ENCODE results near the gene NOSIP. TPM values are rescaled to one million over a fixed set of nuclear protein-coding genes. Genes with fewer than 3 reads are reported as not detected.
"Not testable (repeated sequence)": the region's sequence is repeated elsewhere in the genome, so short reads cannot be mapped to it uniquely, and the experiment has no call there.

Gene NOSIP, protein sequence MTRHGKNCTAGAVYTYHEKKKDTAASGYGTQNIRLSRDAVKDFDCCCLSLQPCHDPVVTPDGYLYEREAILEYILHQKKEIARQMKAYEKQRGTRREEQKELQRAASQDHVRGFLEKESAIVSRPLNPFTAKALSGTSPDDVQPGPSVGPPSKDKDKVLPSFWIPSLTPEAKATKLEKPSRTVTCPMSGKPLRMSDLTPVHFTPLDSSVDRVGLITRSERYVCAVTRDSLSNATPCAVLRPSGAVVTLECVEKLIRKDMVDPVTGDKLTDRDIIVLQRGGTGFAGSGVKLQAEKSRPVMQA
- 43.9 and 77.5 TPM in 2 replicates for polyA plus RNA-seq (2011; rRNA removed)
- polyA minus RNA-seq (2011; rRNA and poly(A)+ RNA removed): 47.7 and 79.8 TPM in 2 replicates

DNA sequence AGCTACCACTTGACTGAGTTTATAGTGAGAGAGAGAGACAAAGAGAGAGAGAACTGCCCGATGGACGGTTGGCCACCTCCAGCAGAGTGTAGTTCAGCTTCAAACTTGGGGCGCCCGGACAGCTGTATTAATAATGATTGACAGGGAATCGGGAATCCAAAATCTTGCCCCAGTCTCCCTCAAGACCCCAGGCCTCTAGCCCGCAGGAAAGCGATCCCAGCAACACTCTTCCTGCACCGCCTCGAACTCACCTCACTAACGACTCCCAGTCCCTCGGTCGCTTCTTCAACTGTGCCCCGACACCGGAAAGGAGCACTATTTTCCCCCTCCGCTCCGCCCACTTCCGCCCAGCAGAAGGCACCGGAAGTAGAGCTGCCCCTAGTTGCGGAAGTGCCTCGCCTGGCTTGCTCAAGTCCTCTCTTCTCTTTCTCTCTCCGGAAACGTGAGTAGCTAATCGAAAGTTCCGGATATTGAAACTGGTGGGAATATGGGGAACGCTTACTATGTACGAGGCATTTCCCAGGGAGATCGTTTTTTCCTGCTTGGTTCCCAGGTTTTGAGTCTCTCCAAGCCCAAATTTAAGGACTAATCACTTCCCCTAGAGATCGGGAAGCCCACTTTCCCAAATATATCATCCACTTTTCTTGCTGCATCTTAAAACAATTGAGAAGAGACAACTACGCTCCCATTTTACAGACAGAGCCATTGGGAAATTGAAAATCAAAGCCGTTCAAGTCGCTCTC lies at the start of gene NOSIP:
NOSIP (minus strand) TSS at position 293 of the 743 bp plus-strand sequence. CDS start 19,865 bp downstream, outside the sequence.
- CTCF ChIA-PET: interaction anchor here (0.6 to 3.7 kb wide), 4 partner anchors 10 to 308 kb away, joined by 3 to 53 read pairs (median 8); partner anchors contain the start of gene PIH1D1
- no peaks in the 10 kb centered on the region for H3K27me3 ChIP-seq (ENCODE audit: control insufficient read depth, insufficient read depth, low read length)
- peak; percentile 91 for DNase-seq (ENCODE audit: low read depth, low spot score)
- TF ChIP-seq, protein P1, sequence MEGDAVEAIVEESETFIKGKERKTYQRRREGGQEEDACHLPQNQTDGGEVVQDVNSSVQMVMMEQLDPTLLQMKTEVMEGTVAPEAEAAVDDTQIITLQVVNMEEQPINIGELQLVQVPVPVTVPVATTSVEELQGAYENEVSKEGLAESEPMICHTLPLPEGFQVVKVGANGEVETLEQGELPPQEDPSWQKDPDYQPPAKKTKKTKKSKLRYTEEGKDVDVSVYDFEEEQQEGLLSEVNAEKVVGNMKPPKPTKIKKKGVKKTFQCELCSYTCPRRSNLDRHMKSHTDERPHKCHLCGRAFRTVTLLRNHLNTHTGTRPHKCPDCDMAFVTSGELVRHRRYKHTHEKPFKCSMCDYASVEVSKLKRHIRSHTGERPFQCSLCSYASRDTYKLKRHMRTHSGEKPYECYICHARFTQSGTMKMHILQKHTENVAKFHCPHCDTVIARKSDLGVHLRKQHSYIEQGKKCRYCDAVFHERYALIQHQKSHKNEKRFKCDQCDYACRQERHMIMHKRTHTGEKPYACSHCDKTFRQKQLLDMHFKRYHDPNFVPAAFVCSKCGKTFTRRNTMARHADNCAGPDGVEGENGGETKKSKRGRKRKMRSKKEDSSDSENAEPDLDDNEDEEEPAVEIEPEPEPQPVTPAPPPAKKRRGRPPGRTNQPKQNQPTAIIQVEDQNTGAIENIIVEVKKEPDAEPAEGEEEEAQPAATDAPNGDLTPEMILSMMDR (IDR thresholded peaks at IDR 0.05; ENCODE audit: low read depth, low read length): no peak
- H3K27ac ChIP-seq (ENCODE audit: low read depth, low read length): peak within 1 kb of the TSS; percentile 54
- POLR2A ChIA-PET: interaction anchor here (0.5 to 3.0 kb wide), 24 partner anchors 10 to 442 kb away, joined by 3 to 25 read pairs (median 4); partner anchors contain the start of genes AP2A1, GFY, PRR12 and RCN3
- H3K4me3 ChIP-seq (ENCODE audit: low read depth, low read length): peak within 1 kb of the TSS; percentile 97
- H3K9me3 ChIP-seq (ENCODE audit: control insufficient read depth, insufficient read depth, low read length): no peaks in the 10 kb centered on the region

DNA sequence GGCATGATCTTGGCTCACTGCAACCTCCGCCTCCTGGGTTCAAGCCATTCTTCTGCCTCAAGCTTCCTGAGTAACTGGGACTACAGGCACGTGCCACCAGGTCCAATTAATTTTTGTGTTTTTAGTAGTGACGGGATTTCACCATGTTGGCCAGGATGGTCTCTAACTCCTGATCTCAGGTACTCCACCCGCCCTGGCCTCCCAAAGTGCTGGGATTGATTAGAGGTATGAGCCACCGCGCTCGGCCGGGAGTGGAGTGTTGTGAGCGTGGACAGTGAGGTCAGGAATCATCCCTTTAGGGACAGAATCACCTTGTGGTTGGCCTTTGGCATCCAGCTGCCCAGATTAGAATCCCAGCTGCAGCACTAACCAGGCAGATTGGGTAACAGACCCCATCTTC lies 49.3 kb upstream of the NOSIP start:
- H3K9me3 ChIP-seq (ENCODE audit: control insufficient read depth, insufficient read depth, low read length): no peaks in the 10 kb centered on the region; the same call in 1 of the 2 replicates
- TF ChIP-seq, protein P1 (IDR thresholded peaks at IDR 0.05; ENCODE audit: low read depth, low read length): no peak
- no peak for DNase-seq (ENCODE audit: low read depth, low spot score)
- no peak overlapping the region for H3K27ac ChIP-seq (ENCODE audit: low read depth, low read length)
- ChIA-PET CTCF (interaction anchor here (0.5 kb wide), 1 partner anchor 1282 kb away, joined by 4 read pairs; no protein-coding TSS in a partner anchor), POLR2A (interaction anchor here (1.2 kb wide), 1 partner anchor 11 kb away, joined by 16 read pairs; the partner anchor contains the start of gene RRAS)
- H3K27me3 ChIP-seq (ENCODE audit: control insufficient read depth, insufficient read depth, low read length): no peaks in the 10 kb centered on the region
- H3K4me3 ChIP-seq (ENCODE audit: low read depth, low read length): no peak overlapping the region

DNA sequence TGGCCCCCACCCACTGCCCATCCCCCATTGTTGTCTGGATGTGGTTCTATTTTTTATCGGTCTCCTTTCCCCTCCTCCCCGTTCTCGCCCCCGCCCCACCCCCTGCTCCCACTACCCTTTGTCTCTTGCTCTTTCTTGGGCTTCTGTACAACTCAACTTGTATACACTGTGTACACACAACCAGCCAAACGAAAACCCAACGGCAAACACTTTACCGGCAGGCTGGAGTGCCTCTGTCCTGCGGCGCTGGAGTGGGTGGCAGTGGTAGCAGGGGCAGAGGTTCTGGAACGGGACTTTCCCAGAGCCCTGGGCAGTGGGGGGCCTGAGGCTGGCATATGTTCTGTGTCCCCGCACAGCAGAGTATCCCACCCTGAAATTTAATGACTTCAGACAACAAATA lies 45.9 kb upstream of the NOSIP start:
- no peak overlapping the region for H3K4me3 ChIP-seq (ENCODE audit: low read depth, low read length)
- POLR2A ChIA-PET: no interaction called here
- H3K27me3 ChIP-seq (ENCODE audit: control insufficient read depth, insufficient read depth, low read length): no peaks in the 10 kb centered on the region
- TF ChIP-seq, protein P1 (IDR thresholded peaks at IDR 0.05; ENCODE audit: low read depth, low read length): no peak
- CTCF ChIA-PET: no interaction called here
- no peak overlapping the region for H3K27ac ChIP-seq (ENCODE audit: low read depth, low read length)
- H3K9me3 ChIP-seq (ENCODE audit: control insufficient read depth, insufficient read depth, low read length): no peaks in the 10 kb centered on the region; the same call in 1 of the 2 replicates
- DNase-seq (ENCODE audit: low read depth, low spot score): no peak

DNA sequence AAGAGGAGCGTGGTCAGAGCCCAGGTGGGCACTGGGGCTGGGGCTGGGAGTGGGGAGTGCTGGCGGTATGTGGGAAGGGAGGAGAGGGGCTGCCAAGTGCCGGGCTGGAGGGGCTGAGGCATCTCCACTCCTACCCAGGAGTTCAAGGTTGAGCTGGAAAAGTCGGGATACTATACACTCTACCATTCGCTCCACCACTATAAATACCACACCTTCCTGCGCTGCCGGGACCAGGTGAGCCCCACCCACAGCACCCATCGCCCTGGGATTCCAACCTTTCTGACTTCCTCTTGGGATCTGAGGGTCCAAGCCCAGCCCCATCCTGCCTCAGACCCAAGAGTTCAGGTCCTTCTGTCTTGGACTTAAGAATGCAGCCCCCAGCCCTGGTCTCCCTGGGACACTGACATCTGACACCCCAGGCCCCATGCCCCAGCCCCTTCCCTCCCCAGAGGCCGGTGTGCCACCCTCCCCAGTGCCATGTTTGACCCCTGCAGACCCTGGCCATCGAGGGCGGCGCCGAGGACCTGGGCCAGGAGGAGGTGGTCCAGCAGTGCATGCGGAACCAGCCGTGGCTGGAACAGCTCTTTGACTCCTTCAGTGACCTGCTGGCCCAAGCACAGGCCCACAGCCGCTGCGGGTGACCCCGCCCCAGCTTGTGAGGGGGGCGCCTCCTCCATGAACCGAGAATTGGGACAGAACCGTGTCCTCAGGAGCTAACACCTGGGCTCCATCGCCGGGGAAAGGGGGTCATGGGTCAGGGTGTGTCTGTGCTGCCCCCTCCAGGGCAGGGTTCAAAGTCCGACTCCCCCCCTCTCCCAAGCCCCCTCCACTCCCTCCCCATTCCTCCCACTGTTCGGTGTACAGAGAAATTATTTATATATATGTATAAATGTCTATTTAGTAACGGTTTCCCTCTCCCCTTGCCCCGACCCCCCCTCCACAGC lies 44.9 kb upstream of the NOSIP start:
- no peak overlapping the region for H3K27ac ChIP-seq (ENCODE audit: low read depth, low read length)
- TF ChIP-seq, protein P1 (IDR thresholded peaks at IDR 0.05; ENCODE audit: low read depth, low read length): no peak
- no peak overlapping the region for H3K4me3 ChIP-seq (ENCODE audit: low read depth, low read length)
- H3K27me3 ChIP-seq (ENCODE audit: control insufficient read depth, insufficient read depth, low read length): no peaks in the 10 kb centered on the region
- H3K9me3 ChIP-seq (ENCODE audit: control insufficient read depth, insufficient read depth, low read length): no peaks in the 10 kb centered on the region; the same call in 1 of the 2 replicates
- no peak for DNase-seq (ENCODE audit: low read depth, low spot score)
- ChIA-PET CTCF (interaction anchor here (0.6 kb wide), 1 partner anchor 51 kb away, joined by 3 read pairs; no protein-coding TSS in a partner anchor), POLR2A (interaction anchor here (1.1 kb wide), 1 partner anchor 17 kb away, joined by 5 read pairs; the partner anchor contains the start of gene SCAF1)

DNA sequence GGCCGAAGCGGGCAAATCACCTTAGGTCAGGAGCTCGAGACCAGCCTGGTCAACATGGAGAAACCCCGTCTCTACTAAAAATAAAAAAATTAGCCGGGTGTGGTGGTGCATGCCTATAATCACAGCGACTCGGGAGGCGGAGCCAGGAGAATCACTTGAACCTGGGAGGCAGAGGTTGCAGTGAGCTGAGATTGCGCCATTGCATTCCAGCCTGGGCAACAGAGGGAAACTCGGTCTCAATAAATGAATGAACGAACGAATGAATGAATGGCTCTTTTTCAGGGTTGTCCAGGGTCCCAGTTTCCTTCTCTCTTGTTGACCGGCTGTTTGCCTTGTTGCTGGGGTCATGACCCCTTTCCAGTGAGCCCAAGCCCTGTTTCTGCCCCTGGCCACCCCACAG lies 37.5 kb upstream of the NOSIP start:
- CTCF ChIA-PET; H3K27ac ChIP-seq (ENCODE audit: low read depth, low read length); H3K27me3 ChIP-seq (ENCODE audit: control insufficient read depth, insufficient read depth, low read length); H3K9me3 ChIP-seq (ENCODE audit: control insufficient read depth, insufficient read depth, low read length); DNase-seq (ENCODE audit: low read depth, low spot score); H3K4me3 ChIP-seq (ENCODE audit: low read depth, low read length): not testable (repeated sequence)
- POLR2A ChIA-PET: interaction anchor here (1.3 kb wide), 1 partner anchor 25 kb away, joined by 3 read pairs; no protein-coding TSS in a partner anchor
